BE2C (cell line): Measurements from ENCODE around the gene CARD8.

Experiments
- DNase-seq: peaks from one replicate; pipeline ENCODE4 v3.0.0-alpha.2; 2020
- H3K27me3 ChIP-seq: fragments of 250-450 bp; sonication (Bioruptor Pico); 2 replicates; pipeline ENCODE4 v1.5.1; 2020; ENCODE audit warnings: mild to moderate bottlenecking
- H3K36me3 ChIP-seq: fragments of 250-450 bp; sonication (Bioruptor Pico); 2 replicates; pipeline ENCODE4 v1.5.1; 2020; ENCODE audit warnings: mild to moderate bottlenecking
- H3K4me1 ChIP-seq: fragments of 250-450 bp; sonication (Bioruptor Pico); 2 replicates; pipeline ENCODE4 v1.5.1; 2020
- H3K4me3 ChIP-seq: 2 replicates; pipeline ENCODE4 v1.5.1; 2011; ENCODE audit warnings: low read depth, low read length
- H3K9me3 ChIP-seq: fragments of 250-450 bp; sonication (Bioruptor Pico); 2 replicates; pipeline ENCODE4 v1.5.1; 2020
- CTCF ChIP-seq: IDR thresholded peaks from 2 replicates; pipeline ENCODE4 v1.5.1; 2012; ENCODE audit warnings: mild to moderate bottlenecking, low read depth, low read length

Gene CARD8

GRCh38 chr19:48168689-48169088, 87.0 kb downstream of the CARD8 start:
- Histone ChIP-seq H3K4me3 (no peak overlapping the region), H3K4me1 (peaks cover 4% of the 10 kb centered on the region; the same call in 1 of the 2 replicates), H3K27me3 (0 out of 2 replicates have a peak, but pooled peaks cover 2% of the 10 kb centered on the region), H3K9me3 (no peaks in the 10 kb centered on the region), H3K36me3 (peaks cover 10% of the 10 kb centered on the region)
- no peak for TF ChIP-seq CTCF
- no peak for DNase-seq

- DNase-seq = no peak
- no peaks in the 10 kb centered on the region for H3K27me3 ChIP-seq
- H3K36me3 ChIP-seq = peaks cover 19% of the 10 kb centered on the region
- no peaks in the 10 kb centered on the region for H3K4me1 ChIP-seq
- TF ChIP-seq CTCF = no peak
- H3K9me3 ChIP-seq = no peaks in the 10 kb centered on the region
- H3K4me3 ChIP-seq = no peak overlapping the region
Measured at GRCh38 chr19:48158210-48158790, 97.4 kb downstream of the CARD8 start.
